C4-2B (cell line): Measurements from ENCODE around the gene ANO3.
"Not testable (repeated sequence)": the region's sequence is repeated elsewhere in the genome, so short reads cannot be mapped to it uniquely, and the experiment has no call there.

Experiments
- H3K27ac ChIP-seq: fragments of 450-650 bp; 2 replicates; pipeline ENCODE4 v1.5.1; 2017
- CTCF ChIP-seq: fragments of 450-650 bp; conservative IDR thresholded peaks from 2 replicates; pipeline ENCODE4 v1.5.1; 2017; ENCODE audit warnings: mild to moderate bottlenecking
- ZFX ChIP-seq: fragments of 450-650 bp; IDR thresholded peaks from 2 replicates; pipeline ENCODE4 v1.6.1; 2017

Gene ANO3

GRCh38 chr11:26331911-26332571, at the start of gene ANO3:
Gene ANO3, plus strand, starts transcription at chr11:26332130. Its CDS starts 146 bp downstream, at chr11:26332276.
- TF ChIP-seq CTCF (peak; percentile 86), ZFX (no peak)
- no peak within 1 kb of the TSS for H3K27ac ChIP-seq

- TF ChIP-seq ZFX (no peak), CTCF (no peak)
These were observed 48.0 kb upstream of the ANO3 start for GRCh38 chr11:26283852-26284408.

DNA sequence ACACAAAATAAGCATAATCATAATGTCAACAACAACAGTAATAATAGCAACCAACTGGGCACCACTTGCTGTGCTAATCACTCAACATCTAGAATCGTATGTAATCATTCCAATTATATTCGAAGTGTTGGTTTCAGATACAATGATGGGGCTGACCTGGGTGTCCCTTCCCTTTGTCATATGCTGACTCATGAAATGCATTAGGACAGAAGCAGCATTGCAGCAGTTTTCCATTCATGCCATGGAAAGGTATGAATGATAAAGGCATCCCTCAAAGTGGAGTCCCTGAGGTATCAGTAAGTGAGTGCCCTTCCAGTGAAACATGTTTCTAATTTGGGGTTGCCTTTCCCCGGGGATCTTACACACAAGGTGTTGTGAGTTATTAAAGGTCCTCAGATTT, 46.3 kb upstream of the ANO3 start:
- no peak overlapping the region for H3K27ac ChIP-seq
- TF ChIP-seq CTCF: no peak
- no peak for TF ChIP-seq ZFX

More at GRCh38 chr11:26283852-26284408, 48.0 kb upstream of the ANO3 start:
- H3K27ac ChIP-seq: no peak overlapping the region

DNA sequence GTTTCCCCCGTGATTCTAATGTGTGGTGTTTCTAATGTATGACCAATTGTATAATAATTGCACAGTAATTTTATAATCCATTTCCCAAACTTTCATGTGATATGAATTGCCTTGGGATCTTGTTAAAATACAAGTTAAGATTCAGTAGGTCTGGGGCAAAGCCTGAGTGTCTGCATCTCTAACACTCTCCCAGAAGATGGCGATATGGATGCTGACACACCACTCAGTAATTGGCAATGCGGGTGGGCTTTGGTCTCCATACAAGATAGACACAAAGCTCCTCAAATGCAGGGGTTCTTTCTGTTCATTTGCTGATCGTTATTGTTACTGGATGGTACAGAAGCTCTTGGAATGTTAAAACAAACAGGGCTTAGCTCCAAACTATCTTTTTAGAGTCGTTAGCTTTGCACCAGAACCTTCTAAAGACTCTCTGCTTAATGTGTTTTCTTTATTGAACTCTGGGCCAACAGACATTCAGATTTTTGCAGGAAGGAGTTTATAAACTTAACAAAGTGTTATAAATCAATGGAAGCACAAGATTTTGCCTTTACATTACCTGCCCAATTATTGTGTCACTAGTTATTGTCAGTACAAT, 45.4 kb upstream of the ANO3 start:
- TF ChIP-seq CTCF (peak; percentile 69), ZFX (no peak)
- H3K27ac ChIP-seq: no peak overlapping the region

GRCh38 chr11:26287067-26287518, 44.8 kb upstream of the ANO3 start:
- TF ChIP-seq ZFX: no peak
- H3K27ac ChIP-seq: no peak overlapping the region

- no peak overlapping the region for H3K27ac ChIP-seq
- TF ChIP-seq CTCF: peak; percentile 84
- TF ChIP-seq ZFX: no peak
These were observed 34.5 kb upstream of the ANO3 start for GRCh38 chr11:26297189-26297975.

GRCh38 chr11:26316372-26316771, 15.6 kb upstream of the ANO3 start:
- H3K27ac ChIP-seq: not testable (repeated sequence)

DNA sequence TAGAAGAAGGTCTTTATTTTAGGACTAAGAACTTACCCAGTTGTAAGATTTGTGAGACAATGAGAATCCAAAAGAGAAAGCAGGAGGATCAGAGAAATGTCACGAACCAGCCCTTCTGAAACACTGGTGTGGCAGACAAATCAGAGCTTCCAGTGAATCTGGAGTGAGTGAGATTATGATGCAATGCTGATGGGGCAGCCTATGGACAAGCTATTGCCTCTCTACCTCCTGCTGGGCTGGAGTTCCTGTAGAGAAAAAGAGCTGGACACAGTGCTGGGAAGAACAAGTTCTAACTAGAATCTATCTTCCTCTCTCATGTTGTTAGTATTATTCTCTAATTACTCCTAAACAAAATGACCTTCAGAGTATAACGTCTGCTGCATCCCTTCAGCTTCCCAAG, 12.0 kb upstream of the ANO3 start:
- no peak overlapping the region for H3K27ac ChIP-seq
- TF ChIP-seq ZFX: no peak
- TF ChIP-seq CTCF: no peak
